ENCODE data around the gene PREX1. TPM values are rescaled to one million over a fixed set of nuclear protein-coding genes. Genes with fewer than 3 reads are reported as not detected.

Gene PREX1
- polyA plus RNA-seq, 1 of the 3 experiments (the other 2 are of a cell fraction), result 5.3 TPM

- WGBS (ENCODE audit: low lambda C conversion rate), result 84% methylated on average over 9 of the region's 9 CpGs
- Histone ChIP-seq H3K4me3 (ENCODE audit: low read depth in 2 of 2, low read length in 1 of 2) (no peak overlapping the region), H3K27me3 (ENCODE audit: insufficient read depth) (no peaks in the 10 kb centered on the region), H3K4me1 (ENCODE audit: control insufficient read depth in 1 of 2, insufficient read depth in 2 of 2, low read depth in 1 of 2, low read length in 1 of 2) (no peaks in the 10 kb centered on the region; a peak in 1 of 4 replicates), H3K9me3 (no peaks in the 10 kb centered on the region), H4K20me1 (ENCODE audit: insufficient read depth) (no peaks in the 10 kb centered on the region), H3K9ac (no peak overlapping the region), H2AFZ (ENCODE audit: low read depth) (no peak overlapping the region), H3F3A (replicated peaks; ENCODE audit: insufficient read depth) (no peaks in the 10 kb centered on the region), H3K27ac (ENCODE audit: low read depth in 2 of 2, low read length in 1 of 2) (no peak overlapping the region), H3K79me2 (ENCODE audit: insufficient read depth) (no peaks in the 10 kb centered on the region), H3K4me2 (no peak overlapping the region), H3K9me2 (no peaks in the 10 kb centered on the region), H3K36me3 (replicated peaks in 1 of 2; ENCODE audit: control insufficient read depth in 1 of 2, insufficient read depth in 2 of 2, low read length in 1 of 2) (no peaks in the 10 kb centered on the region)
- POLR2A ChIA-PET, result no interaction called here
- DNase-seq, result no peak
- TF ChIP-seq CTCF (IDR thresholded peaks at IDR 0.05), result no peak
- TF ChIP-seq JUND (IDR thresholded peaks at IDR 0.05), result no peak
- TF ChIP-seq RFX5 (IDR thresholded peaks at IDR 0.05; ENCODE audit: low read length), result no peak
- TF ChIP-seq ELF1 (IDR thresholded peaks at IDR 0.05), result no peak
- TF ChIP-seq TAF1 (IDR thresholded peaks at IDR 0.05; ENCODE audit: borderline replicate concordance, low read depth, low read length), result no peak
- TF ChIP-seq MAX (IDR thresholded peaks at IDR 0.05; ENCODE audit: low read depth), result no peak
- TF ChIP-seq ZBTB33 (IDR thresholded peaks at IDR 0.05; ENCODE audit: borderline replicate concordance, low read depth), result no peak
- no peak for TF ChIP-seq TCF12 (IDR thresholded peaks at IDR 0.05)
- no peak for TF ChIP-seq EP300 (IDR thresholded peaks at IDR 0.05; ENCODE audit: borderline replicate concordance in 1 of 2, low read depth in 1 of 2, low read length in 1 of 2)
- no peak for TF ChIP-seq RAD21 (IDR thresholded peaks at IDR 0.05; ENCODE audit: low read length)
- TF ChIP-seq USF2 (IDR thresholded peaks at IDR 0.05; ENCODE audit: borderline replicate concordance, low read depth, low read length), result no peak
- TF ChIP-seq IRF3 (IDR thresholded peaks at IDR 0.05; ENCODE audit: low read depth, low read length), result no peak
- no peak for TF ChIP-seq NRF1 (IDR thresholded peaks at IDR 0.05; ENCODE audit: low read depth, low read length)
- no peak for TF ChIP-seq RXRA (IDR thresholded peaks at IDR 0.05; ENCODE audit: borderline replicate concordance, low read depth)
- no peak for TF ChIP-seq SMC3 (IDR thresholded peaks at IDR 0.05; ENCODE audit: low read depth, low read length)
- no peak for TF ChIP-seq GATA2 (CRISPR knock-in tag; IDR thresholded peaks at IDR 0.05)
- no peak for TF ChIP-seq PBX3 (IDR thresholded peaks at IDR 0.05)
- no peak for TF ChIP-seq CHD2 (IDR thresholded peaks at IDR 0.05; ENCODE audit: low read length, partially characterized antibody)
- CTCF ChIA-PET, result interaction anchor here (0.8 to 1.3 kb wide), 2 partner anchors 9 to 64 kb away, joined by 3 to 7 read pairs; no protein-coding TSS in a partner anchor
Measured at GRCh38 chr20:48721324-48722001, 106.3 kb downstream of the PREX1 start.
